Transverse colon (tissue), 4 donors: ENCODE data around the gene JMJD1C. TPM values are rescaled to one million over a fixed set of nuclear protein-coding genes. Genes with fewer than 3 reads are reported as not detected.

Source experiments
- DNase-seq: peaks from one replicate; pipeline ENCODE4 v3.0.0-alpha.2; 2019
- H3K27ac ChIP-seq, 4 donors: fragments of 200-600 bp; sonication (generic); 2 replicates each; pipeline ENCODE4 v1.5.1; 2016 to 2018; ENCODE audit warnings: inconsistent platforms in 4 of 4
- H3K27me3 ChIP-seq: fragments of 200-600 bp; sonication (generic); 2 replicates; pipeline ENCODE4 v1.5.1; 2017; ENCODE audit warnings: inconsistent platforms
- H3K36me3 ChIP-seq, 4 donors: fragments of 200-600 bp; sonication (generic); 2 replicates each; pipeline ENCODE4 v1.5.1; 2017 to 2019; ENCODE audit warnings: inconsistent platforms in 4 of 4
- H3K4me1 ChIP-seq, 4 donors: fragments of 200-600 bp; sonication (generic); 2 replicates each; pipeline ENCODE4 v1.5.1; 2017 to 2020; ENCODE audit warnings: inconsistent platforms in 4 of 4
- H3K4me3 ChIP-seq, 4 donors: fragments of 200-600 bp; sonication (generic); 1 replicate in 1 of 4; 2 replicates in 3 of 4; pipeline versions ENCODE4 v1.5.1 to v1.6.1; 2017 to 2019; ENCODE audit warnings: inconsistent platforms in 4 of 4
- H3K9me3 ChIP-seq, 2 donors: fragments of 200-600 bp; sonication (generic); 2 replicates each; pipeline ENCODE4 v1.5.1; 2017 to 2019; ENCODE audit warnings: inconsistent platforms in 2 of 2
- CTCF ChIP-seq, 5 experiments: fragments of 200-600 bp in 3 of 5; fragments of 450-650 bp in 2 of 5; sonication (generic) in 3 of 5; IDR thresholded peaks; 1 replicate in 2 of 5; 2 replicates in 3 of 5; pipeline ENCODE4 v1.5.1; 2016 to 2017; ENCODE audit warnings: antibody characterized with exemption in 5 of 5, inconsistent platforms in 3 of 5, mild to moderate bottlenecking in 2 of 5, moderate library complexity in 1 of 5
- EP300 ChIP-seq: sonication (generic); formaldehyde crosslinking; IDR thresholded peaks from one replicate; pipeline ENCODE4 v1.6.1; 2017; ENCODE audit warnings: antibody characterized with exemption, low read depth
- POLR2A ChIP-seq: fragments of 450-650 bp; IDR thresholded peaks from one replicate; pipeline ENCODE4 v1.6.1; 2016; ENCODE audit warnings: antibody characterized with exemption, mild to moderate bottlenecking, moderate library complexity
- POLR2AphosphoS5 ChIP-seq, 3 donors: sonication (generic); formaldehyde crosslinking; IDR thresholded peaks; one replicate each; pipeline ENCODE4 v1.6.1; 2016; ENCODE audit warnings: antibody characterized with exemption in 3 of 3
- WGBS, 2 donors: methylation state at CpG; one replicate each; pipeline ENCODE4 v1.1.5; 2018; ENCODE audit warnings: low coverage in 1 of 2; 5-methylcytosine and 5-hydroxymethylcytosine counted together
- in situ Hi-C, 4 donors: fragments of 200-750 bp; cut with MboI; loops; one replicate each; pipeline versions ENCODE4 v1.15.0 to v1.15.1; 2017; ENCODE audit warnings: low sequenced_read_pairs in 3 of 4, low pct_ligation_motif_present in 1 of 4, low pct_unique_long_range_greater_than_20kb in 1 of 4
- intact Hi-C: fragments of 100-400 bp; cut with DNase I; formaldehyde crosslinking; loops from one replicate; pipeline ENCODE4 v1.15.1; 2023; ENCODE audit warnings: low total_unique reads
- total RNA-seq, 4 donors: library from RNA; depleted of rRNA; stranded (reverse); fragments of >200 nt; gene quantifications; one replicate each; pipeline ENCODE4 v1.1.0, GENCODE V29; 2016

JMJD1C gene
- total RNA-seq, 4 donors from 2014 or later = 56.7 to 128 (median 78.9) TPM

- 92% methylated on average over 4 of the region's 4 CpGs; no CpG with 5 or more reads in 1 of the 2 donors for WGBS, 2 donors
- H3K27ac ChIP-seq = no peak overlapping the region
- no peaks in the 10 kb centered on the region for H3K27me3 ChIP-seq
- in situ Hi-C loops (loop anchor here in 2 of 4 donors (25.0 kb wide), 1 partner anchor 338 kb away; the partner anchor contains the start of genes ADO (in 2 of the 2) and EGR2 (in 2 of the 2)), intact Hi-C loops (loop anchor here (10.0 kb wide), 1 partner anchor 346 kb away; the partner anchor contains the start of gene ADO)
- peaks cover 0 to 8% (median 3%) of the 10 kb centered on the region in 4 donors for H3K36me3 ChIP-seq
- no peaks in the 10 kb centered on the region for H3K9me3 ChIP-seq
- DNase-seq = no peak
- TF ChIP-seq POLR2AphosphoS5 (IDR thresholded peaks at IDR 0.05) = no peak
- TF ChIP-seq EP300 = no peak
- TF ChIP-seq CTCF (IDR thresholded peaks at IDR 0.05) = no peak
- TF ChIP-seq POLR2A = no peak
- peaks cover 8 to 27% (median 18%) of the 10 kb centered on the region in 4 donors for H3K4me1 ChIP-seq
- H3K4me3 ChIP-seq = no peak overlapping the region
Observed at GRCh38 chr10:63150745-63151144, 315.0 kb downstream of the JMJD1C start.

DNA sequence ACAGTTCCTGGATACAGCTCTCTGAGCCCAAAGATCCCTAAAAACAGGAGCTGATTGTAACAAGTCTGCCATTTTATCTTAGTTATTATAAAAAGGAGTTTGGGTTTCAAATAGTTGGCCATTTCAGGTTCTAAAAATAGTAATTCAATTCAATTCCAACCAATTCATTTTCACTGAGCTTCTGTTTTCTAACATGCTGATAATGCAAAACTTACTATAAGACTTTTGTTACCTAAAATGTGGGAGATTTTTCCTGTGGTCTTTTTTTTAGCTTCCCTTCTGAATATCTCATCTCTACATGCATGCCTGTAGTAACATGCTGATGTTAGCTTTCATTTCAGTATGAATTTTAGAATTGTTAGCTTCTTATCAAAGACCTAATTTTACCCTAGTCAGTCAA is 319.3 kb downstream of the JMJD1C start:
- DNase-seq = no peak
- intact Hi-C loops = no loop called here
- Histone ChIP-seq H3K27me3 (no peaks in the 10 kb centered on the region), H3K4me3 (no peak overlapping the region), H3K36me3 (no peaks in the 10 kb centered on the region), H3K9me3 (no peaks in the 10 kb centered on the region), H3K27ac (no peak overlapping the region), H3K4me1 (peaks cover 0 to 19% (median 11%) of the 10 kb centered on the region in 4 donors)
- in situ Hi-C loops = no loop called here
- TF ChIP-seq POLR2A (no peak), CTCF (IDR thresholded peaks at IDR 0.05) (no peak), POLR2AphosphoS5 (IDR thresholded peaks at IDR 0.05) (no peak), EP300 (no peak)

- H3K4me1 ChIP-seq = peaks cover 0 to 20% (median 13%) of the 10 kb centered on the region in 4 donors
- H3K36me3 ChIP-seq = no peaks in the 10 kb centered on the region
- no peak for DNase-seq
- H3K27ac ChIP-seq = no peak overlapping the region
- intact Hi-C loops = no loop called here
- no peaks in the 10 kb centered on the region for H3K27me3 ChIP-seq
- H3K9me3 ChIP-seq = no peaks in the 10 kb centered on the region
- no peak for TF ChIP-seq POLR2AphosphoS5 (IDR thresholded peaks at IDR 0.05)
- no peak for TF ChIP-seq POLR2A
- no peak for TF ChIP-seq EP300
- no peak for TF ChIP-seq CTCF (IDR thresholded peaks at IDR 0.05)
- in situ Hi-C loops = no loop called here
- H3K4me3 ChIP-seq = no peak overlapping the region
Observed at GRCh38 chr10:63145782-63146181, 320.0 kb downstream of the JMJD1C start.

GRCh38 chr10:63143987-63144386 is 321.8 kb downstream of the JMJD1C start:
- no peak for DNase-seq
- WGBS, 2 donors = 64 to 88% methylated on average over 3 to 5 of the region's 5 CpGs
- no peak for TF ChIP-seq EP300
- TF ChIP-seq CTCF (IDR thresholded peaks at IDR 0.05) = no peak
- TF ChIP-seq POLR2AphosphoS5 (IDR thresholded peaks at IDR 0.05) = no peak
- no peak for TF ChIP-seq POLR2A
- no peaks in the 10 kb centered on the region for H3K36me3 ChIP-seq
- in situ Hi-C loops = no loop called here
- H3K4me1 ChIP-seq = peaks cover 0 to 20% (median 13%) of the 10 kb centered on the region in 4 donors
- H3K9me3 ChIP-seq = no peaks in the 10 kb centered on the region
- H3K4me3 ChIP-seq = no peak overlapping the region
- no peak overlapping the region for H3K27ac ChIP-seq
- no peaks in the 10 kb centered on the region for H3K27me3 ChIP-seq
- intact Hi-C loops = no loop called here
